ENCODE data around the gene UBASH3B.
"Not testable (repeated sequence)": the region's sequence is repeated elsewhere in the genome, so short reads cannot be mapped to it uniquely, and the experiment has no call there.

Gene UBASH3B

DNA sequence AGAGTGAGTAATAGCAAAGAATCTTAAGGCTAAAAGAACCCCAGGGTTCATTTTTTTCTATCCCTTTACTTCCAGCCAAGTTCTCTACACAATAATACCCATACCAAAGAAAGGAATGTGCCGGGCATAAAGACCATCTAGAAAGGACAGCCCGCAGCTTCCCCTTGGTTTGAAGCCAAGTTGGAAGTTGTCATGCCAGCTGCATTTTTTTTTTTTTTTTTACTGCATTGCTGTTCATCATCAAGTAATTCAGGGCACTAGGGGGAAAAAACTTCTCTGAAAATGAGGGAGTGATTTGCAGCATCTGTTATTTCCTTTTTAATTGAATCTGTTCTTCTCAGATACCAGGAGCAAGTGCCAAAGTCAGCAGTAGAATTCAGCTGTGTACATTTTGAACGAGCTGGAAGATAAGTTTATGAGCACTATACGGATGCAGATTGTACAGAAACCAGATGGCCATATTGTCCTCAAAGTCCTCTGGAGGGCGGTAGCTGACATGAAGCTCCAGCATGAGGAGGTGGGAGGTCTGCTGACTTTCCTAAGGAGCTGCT lies 56.4 kb downstream of the UBASH3B start:
- DNase-seq: no peak

DNA sequence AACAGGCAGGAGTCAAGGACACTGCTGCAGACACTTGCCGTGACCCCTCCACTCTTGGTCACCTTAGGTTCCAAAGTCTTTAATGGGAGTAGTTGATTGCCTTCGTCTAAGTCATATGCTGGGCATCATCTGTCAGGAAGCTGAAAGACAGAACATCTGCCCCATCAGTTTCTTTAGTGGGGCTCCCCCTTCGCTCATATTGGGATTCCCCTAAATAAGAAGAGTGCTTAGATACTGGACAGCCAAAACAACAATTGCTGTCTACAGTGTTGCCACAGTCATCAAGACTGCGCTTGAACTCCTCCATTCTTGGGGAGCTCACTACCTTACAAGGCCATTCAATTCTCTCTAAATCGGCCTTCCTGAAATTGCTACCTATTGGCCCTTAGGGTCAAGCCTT lies 58.5 kb downstream of the UBASH3B start:
- no peak for DNase-seq

DNA sequence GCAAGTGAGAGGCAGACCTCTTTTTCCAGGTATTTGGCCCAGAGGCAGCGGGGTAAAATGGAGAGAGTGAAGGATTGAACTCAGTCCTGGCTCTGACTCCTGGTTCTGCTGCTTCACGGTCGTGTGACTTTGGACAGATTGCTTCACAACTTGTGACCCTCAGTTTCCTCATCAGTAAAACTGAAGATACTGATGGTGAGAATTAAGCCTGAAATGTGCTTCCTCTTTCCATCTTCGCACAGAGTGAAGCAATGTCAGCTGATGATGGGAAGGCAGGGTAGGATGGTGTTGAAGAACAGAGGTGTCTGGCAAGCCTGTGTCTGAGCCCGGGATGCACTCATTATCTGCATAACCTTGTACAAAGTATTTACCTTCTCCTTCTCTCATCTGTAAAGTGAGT lies 59.0 kb downstream of the UBASH3B start:
- DNase-seq: no peak

DNA sequence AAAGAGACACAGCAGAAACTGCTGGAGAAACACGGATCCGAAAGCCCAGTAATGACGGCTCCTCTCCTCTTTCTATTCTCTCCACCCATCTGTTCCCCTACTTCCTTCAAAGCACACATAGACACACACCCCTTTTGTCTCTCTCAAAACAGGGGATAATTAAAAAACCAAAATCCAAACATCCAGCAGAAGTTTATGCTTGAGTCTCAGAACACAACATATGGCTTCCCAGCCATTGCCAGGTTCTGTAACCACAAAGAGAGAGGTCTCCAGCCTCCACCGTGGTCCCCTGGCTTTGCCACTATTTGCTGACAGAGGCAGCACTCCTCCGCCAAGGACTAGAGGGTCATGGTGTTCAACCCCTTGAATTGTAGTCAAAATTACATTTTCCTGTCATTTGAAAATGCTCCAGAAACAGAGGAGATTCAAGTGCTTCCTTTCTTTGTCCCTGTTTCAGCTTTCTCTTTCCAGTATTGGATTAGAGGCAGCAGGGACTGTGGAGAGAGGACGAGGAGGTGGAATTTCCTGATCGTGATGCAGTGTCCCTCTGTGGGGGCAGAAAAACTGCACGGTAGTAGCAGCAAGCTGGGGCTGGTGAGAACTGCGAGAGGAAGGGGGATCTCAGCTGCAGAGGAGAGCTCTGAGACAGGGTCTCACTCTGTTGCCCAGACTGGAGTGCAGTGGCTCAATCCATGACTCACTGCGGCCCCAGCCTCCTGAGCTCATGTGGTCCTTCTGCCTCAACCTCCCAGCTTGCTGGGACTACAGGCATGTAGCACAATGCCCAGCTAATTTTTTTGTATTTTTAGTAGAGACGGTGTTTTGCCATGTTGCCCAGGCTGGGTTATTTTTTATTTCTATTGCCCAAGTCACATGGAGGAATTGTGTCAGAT lies 60.3 kb downstream of the UBASH3B start:
- DNase-seq: no peak

DNA sequence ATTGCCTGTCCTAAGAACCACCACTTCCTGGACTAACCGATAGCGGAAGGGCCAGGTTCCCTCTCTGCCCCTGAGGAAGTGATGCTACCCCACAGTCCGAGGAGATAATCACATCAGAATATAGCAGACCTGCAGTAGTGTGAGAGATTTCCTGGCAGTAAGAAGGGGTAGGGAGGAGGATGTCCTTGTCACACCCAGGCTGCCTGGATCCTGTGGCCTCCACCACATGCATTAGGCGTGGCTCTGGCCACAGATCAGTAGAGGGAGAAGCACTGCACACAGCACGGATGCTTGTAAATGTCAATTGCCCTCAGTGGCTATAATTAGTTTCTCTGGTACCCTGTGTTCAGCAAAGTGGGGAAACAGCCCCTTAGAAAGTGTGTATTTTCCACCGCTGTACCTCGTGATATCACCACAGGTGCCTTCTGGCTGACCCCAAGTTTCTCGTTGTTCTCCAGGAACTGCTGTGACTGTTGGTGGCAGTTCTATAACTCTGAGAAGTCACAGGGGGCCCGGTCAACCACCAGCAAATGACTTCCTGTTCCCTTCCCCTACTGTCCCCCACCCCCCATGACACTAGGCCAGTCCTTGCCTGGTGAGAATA lies 61.8 kb downstream of the UBASH3B start:
- peak; percentile 76 for DNase-seq

DNA sequence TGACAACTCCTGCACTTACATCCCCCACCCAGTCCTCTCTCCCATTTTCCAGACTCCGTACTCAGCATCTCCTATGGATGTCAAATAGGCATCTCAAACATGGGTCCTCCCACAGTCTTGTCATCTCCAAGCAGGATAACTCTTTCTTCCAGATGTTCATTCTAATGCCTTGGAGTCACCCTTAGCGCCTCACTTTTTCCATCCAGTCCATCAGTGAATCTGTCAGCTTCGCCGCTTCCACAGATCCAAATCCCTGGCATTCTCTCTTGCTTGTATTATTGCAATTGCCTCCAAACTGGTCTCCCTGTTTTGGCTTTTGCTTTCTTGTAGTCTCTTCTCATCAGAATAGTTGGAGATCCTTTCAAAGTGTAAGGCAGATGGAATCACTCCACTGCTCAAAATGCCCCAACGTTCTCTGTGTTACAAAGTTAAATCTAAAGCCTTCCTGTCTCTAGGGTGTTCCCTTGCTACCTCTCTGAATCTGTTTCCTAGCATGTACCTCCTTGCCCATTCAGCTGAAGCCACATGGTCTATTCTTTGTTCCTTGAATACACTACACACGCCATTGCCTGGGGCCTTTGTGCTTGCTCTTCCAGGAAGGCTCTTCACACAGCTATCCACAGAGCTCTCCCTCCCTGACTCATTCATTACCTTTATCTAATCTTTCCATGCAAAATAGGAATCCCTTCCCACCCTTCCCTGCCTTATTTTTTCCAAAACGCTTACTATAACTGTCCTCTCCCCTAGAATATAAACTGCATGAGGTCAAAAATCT lies 64.8 kb downstream of the UBASH3B start:
- no peak for DNase-seq

DNA sequence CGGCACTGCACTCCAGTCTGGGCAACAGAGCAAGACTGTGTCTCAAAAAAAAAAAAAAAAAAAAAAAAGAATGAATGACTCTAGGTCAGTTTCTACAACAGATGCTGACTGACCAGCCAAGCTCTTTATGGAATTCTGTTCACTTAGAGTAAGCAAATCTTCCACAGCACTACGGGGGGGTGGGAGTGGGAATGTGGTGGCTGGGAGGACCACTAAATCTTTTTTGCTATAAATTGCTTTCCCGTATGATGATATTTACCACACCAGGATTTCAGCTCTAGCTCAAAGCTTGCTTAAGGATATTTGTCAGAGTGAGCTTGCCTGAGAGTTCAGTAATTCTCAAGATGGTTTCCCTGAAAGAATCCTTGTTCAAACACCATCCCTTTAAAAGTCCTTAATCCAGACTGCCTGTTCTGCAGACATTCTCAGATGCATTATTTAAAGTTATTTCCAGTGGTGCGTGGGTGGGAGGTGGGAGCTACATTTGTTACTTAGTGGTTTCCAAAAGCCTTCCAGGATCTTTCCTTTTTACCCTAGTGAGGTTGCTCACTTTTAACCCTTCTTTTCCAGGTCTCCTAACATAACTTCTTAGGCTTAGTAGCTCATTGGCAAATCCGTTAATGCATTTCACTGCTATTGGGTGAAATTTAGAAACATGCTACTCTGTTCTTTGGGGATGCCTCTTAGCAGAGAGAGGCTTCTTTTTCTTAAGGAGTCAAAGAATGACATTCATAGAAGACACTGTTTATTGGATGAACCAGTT lies 65.9 kb downstream of the UBASH3B start:
- DNase-seq: no peak

DNA sequence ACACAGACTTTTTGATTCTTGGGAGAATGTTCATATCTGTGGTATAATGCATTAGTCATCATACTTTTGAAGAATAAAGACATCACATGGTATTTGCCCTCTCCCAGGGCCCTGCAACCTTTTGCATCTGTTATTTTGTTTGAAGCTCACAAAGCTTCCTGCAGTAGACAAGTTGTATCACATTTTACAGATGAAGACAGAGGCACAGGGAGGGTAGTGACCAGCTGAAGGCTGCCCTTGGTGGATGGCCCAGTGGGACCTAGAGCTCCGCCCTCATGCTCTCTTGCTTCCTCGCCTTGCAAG lies 66.4 kb downstream of the UBASH3B start:
- no peak for DNase-seq

DNA sequence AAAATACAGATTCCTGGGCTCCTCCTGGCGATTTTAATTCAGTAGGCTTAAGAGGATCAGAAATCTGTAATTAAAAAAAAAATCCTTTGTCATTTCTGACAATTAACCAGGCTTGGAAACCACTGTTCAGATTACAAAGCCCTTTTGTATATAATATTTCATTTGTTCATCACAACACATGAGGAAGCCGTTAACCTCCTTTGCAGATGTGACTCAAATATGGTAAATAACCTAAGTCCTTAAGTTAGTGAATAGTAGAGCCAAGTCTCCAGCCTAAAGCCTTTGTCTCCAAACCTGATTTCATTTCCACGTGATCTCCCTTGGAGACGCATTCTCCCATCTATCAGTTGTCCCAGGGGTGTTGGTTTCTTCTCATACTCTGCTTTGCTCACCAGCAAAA lies 67.6 kb downstream of the UBASH3B start:
- DNase-seq: no peak

DNA sequence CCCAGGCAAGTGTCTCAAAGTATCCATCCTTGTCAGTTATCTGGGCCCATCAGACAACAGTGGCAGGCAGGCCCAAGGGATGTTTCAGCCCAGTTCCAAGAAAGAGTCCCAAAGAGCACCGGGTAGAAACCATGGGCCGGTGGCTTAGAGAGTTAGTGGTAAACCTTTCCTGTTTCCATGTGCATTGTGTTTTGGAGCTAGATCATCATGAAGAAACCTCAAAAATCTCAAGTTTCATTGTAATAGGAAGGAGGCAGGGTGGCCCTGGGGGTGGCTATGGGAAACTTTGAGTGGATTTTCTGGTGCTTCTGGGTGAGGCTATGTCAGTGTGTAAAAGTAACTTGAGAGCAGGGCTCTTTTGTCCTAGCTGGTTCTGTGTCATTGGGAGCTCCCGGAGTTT lies 68.1 kb downstream of the UBASH3B start:
- DNase-seq: no peak

DNA sequence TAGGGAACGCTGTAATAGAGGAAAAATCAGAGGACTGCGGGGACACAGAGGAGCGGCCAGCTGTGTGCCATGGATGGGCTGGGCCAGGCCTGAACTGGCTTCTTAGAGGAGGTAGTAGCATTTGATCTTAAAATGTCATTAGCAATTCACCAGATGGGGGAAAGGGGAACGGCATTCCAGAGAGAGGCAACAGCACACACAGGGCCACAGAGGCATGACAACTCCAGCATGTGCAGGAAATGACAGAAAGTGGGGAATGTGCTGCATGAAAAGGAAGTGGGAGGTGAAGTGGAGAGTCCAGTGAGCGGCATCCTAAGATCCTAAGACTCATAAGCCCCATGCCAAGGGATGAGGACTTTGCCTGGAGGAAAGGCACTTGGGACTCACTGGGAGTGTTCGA lies 69.0 kb downstream of the UBASH3B start:
- no peak for DNase-seq

DNA sequence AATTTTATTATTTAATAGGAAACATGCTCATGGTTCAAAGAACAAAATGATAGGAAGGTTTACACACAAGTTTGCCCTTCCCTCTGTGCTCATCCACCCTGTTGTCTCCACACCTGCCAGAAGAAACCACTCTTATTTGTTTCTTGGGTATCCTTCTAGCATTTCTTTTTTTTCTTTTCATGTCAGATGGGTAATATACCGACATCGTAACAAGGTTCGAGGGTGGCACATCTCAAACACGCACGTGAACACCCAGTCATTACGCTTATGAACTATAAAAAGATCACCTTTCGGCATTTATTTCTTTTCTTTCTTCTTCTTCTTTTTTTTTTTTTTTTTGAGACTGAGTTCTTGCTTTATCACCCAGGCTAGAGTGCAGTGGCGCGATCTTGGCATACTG lies 70.5 kb downstream of the UBASH3B start:
- no peak for DNase-seq

DNA sequence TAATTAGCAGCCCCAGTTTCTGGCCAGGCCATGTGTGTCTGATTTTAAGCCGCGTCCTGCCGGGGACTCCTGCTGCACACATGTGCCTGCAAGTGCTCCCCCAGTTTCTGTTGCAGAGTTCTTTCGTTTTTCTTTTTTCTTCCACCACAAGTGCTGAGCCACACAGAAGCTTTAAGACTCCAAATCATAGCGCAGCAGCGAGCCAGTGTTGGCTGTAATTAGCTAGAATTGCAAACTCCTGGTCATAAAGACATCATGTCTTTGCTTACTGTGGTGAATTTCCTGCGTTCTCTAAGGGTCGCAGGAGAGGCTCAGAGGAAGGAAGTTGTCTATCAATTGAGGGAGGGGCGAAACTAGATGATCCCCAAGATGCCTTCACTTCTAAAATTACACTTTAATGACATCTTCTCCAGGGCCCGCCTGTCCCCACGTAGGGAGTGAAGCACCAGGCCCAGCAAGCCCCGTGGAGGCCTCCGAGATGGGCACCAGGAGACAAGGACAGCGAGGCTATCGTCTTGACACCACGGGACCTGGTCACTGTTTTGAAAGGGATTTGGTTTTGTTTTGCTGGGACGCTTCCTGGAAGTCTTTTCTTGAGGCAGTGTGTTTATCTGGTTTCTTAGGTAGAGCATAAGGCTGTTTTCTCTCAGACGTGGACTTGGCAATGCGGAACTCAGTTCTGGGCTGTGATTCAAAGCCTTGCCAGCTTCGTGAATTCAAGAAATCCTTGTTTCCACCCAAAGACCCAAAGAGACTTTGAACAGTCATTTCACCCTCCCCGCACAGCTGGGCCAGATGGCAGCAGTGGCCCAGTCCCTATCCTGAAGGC lies 71.8 kb downstream of the UBASH3B start:
- peak; percentile 72 for DNase-seq

DNA sequence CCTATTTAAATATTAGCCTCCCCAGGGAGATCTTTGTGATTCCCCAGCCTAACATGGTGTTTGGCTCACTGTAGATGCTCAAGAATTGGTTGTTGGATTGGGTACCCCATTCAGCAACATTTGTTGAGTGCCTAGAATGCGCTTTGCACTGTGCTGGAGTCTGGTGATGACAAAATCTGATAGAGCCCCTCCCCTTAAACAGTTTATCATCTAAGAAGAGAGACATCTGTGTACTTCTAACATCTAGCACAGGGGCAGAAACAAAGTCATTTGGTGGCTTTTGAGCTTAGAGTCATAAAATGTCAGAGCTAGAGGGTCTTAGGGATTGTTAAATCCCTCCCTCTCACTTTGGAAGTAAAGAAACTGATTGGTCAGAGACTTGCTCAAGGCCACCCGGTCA lies 73.0 kb downstream of the UBASH3B start:
- DNase-seq: no peak

DNA sequence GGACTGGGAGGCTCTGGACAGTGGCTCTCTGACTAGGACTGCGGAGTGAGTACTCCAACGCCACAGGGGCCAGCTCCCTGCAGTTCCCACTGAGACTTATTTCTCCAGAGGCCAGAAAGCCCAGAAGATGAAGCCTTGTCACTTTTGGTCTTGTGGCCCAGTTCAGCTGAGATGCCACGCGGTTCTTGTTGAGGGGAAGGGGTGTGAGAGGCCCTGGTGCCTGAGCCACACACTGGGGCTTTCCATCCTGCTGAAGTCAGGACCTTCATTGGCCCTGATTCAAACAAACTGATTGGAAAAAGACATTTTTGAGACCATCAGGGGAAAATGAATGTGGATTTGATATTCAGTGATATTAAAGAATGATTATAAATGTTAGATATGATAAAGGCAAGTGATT lies 73.6 kb downstream of the UBASH3B start:
- no peak for DNase-seq

DNA sequence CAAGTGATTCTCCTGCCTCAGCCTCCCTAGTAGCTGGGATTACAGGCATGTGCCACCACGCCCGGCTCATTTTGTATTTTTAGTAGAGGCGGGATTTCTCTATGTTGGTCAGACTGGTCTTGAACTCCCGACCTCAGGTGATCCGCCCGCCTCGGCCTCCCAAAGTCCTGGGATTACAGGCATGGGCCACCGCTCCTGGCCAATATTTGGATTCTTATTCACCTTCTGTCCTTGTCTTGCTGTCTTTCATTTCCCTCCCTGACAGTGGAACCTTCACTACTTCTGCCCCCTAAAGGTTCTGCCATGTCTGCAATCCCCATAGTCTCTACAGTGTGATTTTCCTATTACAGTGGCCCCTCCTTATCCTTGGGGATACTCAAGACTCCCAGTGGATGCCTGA lies 75.2 kb downstream of the UBASH3B start:
- not testable (repeated sequence) for DNase-seq

DNA sequence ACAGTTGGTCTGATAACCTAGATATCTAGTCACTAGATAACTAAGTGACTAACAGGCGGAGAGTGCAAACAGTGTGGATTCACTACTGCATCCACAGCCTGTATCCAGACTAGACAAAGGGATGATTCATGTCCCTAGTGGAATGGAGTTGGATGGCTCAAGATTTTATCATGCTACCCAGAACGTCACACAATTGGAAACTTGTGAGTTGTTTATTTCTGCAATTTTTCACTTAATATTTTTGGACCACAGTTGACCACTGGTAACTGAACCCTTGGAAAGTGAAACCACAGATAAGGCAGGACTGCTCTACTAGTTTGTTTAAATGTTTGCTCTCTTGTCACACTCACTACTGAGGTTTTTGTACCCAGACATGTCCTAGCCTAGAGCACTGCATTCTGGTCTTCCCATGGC lies 76.0 kb downstream of the UBASH3B start:
- no peak for DNase-seq

DNA sequence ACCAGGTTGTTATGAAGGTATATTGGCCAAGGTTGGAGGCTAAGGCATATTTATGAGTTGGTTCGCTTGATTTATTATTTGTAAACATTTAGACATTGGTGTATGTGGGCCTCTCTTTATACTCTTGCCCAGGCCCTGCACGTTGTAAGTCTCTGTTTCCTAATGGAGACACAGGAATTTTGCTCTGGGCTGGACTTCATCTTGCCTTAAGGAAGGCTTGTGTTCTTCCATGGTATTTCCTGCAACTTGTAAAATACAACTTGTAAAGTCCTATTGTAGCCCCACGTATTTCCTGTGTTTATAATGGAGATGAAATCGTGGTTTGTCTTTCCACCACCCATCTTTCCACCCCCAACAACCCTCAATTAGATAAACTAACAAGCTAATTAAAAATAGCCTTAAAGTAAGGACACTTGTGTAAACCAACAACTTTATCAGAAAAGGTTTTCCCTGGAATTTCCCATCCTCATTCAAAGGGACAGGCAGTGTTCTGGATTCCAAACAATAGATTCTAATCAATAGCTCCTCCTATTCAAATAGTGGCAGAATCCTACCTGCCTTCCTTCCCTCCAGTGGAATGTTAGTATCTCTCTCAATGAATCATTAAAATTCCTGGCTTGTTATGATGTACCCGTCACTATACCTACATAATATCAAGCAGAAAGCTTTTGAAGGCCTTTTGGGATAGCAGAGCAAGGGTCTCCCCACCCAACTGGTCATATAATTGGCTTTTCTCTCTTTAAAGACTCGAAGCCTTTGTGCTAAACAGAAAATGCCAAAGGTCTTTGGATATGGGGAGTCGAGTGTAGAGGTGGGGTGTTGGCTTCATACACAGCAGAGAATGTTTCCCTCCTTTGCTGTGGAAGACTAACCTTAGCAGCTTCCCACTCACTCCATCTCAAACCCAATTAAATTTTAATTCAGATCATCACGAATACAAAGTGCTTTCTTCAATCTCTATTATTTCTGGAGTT lies 77.1 kb downstream of the UBASH3B start:
- no peak for DNase-seq

DNA sequence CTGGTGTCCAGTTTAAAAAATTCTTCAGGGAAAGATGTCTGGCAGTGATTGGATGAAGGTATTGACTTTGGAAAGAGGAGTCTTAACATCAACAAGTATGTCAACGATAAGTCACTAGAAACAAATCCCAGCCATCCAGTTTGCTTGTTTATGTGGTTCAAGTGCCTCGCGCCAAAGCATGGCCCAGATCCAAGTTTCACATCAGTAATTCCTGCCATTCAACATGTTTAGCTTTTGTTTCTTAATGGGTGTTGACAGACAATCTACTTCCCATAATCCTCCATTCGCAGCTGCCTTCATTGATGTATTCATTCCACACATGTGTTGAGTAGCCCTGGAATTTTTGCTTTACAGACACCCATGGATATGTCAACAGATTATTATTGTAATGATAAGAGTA lies 77.8 kb downstream of the UBASH3B start:
- DNase-seq: no peak

DNA sequence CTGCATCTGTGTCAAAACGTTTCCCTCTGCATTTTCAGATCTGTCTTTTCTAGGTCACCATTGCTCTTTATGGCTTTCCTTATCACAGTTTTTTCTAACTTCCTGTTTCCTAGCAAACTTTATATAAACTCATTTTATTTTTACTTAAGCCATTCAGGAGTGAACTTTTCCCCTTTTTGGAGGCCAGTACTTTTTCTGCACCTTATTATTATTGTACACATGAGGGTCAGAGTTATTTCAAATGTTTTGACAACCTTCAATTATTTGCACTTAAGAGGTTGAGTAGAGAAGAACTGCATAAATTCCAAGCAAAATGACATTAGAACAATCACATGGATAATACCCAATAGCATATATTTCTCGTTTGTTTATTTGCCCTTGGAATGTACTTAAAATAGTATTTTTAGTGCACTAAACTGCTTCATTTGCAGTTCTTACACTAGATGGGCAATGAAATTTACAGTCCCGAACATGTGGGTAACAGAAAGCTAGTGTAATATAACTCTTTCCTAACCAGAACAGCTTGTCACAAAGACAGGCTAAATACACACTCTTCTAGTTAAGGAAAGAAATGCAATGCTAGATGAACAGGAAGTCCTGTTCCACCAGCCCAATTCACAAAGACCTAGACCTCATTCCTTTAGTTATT lies 79.5 kb downstream of the UBASH3B start:
- no peak for DNase-seq

Measured in activated CD8-positive, alpha-beta memory T cell treated with anti-CD3 and anti-CD28 coated beads for 24 hours (primary cell).